ENCODE data around the gene RHBG. TPM values are rescaled to one million over a fixed set of nuclear protein-coding genes. Genes with fewer than 3 reads are reported as not detected.

The RHBG gene
- total and polyA plus RNA-seq, 8 donors: 2.2 to 4.9 (median 3.5) TPM; not detected in 2

DNA sequence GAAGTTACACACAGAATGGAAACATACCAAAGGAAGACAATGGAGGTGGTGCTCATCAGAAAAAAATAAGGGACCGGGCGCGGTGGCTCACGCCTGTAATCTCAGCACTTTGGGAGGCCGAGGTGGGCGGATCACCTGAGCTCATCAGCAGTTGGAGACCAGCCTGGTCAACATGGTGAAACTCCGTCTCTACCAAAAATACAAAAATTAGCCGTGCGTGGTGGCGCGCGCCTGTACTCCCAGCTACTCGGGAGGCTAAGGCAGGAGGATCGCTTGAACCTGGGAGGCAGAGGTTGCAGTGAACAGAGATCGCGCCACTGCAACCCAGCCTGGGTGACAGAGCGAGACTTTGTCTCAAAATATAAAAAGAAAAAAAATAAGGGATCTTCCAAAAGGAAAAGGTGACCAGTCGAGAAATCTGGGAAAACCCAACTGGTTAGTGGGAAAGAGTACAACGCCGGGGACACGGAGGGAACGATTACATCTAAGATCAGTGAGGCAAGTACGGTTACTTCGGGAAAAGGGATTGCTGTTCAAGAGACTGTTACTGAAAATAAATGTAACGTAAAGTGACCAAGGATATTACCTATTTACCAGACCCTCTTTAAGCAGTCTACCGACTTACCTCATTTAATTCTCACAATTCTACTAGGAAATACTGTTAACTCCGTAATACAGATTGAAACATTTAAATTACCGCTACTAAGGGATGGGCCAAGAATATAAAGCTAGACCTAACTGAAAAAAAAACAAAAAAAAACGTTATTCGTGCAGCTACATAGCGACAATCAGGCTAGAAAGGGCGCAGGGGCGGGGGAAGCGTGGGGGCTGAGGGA, 31.7 kb upstream of the RHBG start:
- peak overlapping the region; percentile 86 for H3K27ac ChIP-seq
- peaks cover 12 to 20% of the 10 kb centered on the region in 2 donors for H3K4me1 ChIP-seq
- intact Hi-C loops (cut with DNase I): no loop called here
- no peaks in the 10 kb centered on the region for H3K27me3 ChIP-seq
- DNase-seq (no peak), ATAC-seq (no peak)
- H3K9me3 ChIP-seq: no peaks in the 10 kb centered on the region
- peak overlapping the region; percentile 78 to 92 for H3K4me3 ChIP-seq
- H3K36me3 ChIP-seq: peaks cover 5 to 34% of the 10 kb centered on the region in 2 donors
- TF ChIP-seq CTCF (IDR thresholded peaks at IDR 0.05): no peak

GRCh38 chr1:156337888-156338179, 31.2 kb upstream of the RHBG start:
- peak; percentile 2 for ATAC-seq

DNA sequence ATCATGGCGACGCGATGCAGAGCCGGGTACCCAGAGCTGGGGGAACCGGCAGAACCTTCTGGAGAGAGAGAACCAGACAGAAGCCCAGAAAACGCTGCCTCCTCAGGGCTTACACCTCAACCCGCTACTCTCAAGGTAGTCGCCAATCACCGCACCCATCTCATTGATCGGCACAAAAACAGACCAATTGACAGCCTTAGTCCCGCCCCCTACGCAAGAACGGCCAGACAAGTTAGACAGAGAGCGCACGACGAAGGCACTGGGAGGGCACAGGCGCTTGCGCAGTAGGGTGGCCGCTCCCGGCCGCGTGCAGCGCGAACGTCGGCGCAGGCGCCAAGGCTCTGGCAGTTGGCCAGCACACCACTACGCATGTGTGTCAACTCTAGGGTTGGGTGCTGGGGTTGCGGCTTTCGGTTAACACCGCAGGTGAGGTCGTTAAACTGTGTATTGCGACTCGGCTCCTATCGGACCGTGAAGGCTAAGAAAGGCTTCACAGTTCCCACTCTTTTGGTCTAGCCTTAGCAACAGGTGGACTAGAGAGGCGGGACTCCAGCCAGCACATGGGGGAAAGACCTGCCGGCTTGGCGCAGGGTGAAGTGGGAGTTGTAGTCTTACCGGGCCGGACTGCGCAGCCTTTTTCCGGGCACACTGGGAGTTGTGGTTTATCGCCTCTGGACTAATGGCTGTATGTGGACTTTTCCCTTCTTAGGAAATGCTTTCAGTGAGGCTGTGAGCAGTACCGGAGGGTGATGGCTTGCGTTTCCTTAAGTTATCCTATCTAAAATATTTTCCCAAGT, 30.6 kb upstream of the RHBG start, which contains the start of the genes CCT3 and TSACC:
Gene CCT3 (minus strand): TSS at position 113 of the 797 bp plus-strand sequence. CDS start 108 bp downstream, at position 5.
Gene TSACC (plus strand): TSS at position 347 of the 797 bp plus-strand sequence. CDS start 1,232 bp downstream, outside the sequence.
- no peak for TF ChIP-seq CTCF (IDR thresholded peaks at IDR 0.05)
- DNase-seq (peak; percentile 98 to 100 (median 100)), ATAC-seq (peak; percentile 97)
- Histone ChIP-seq H3K36me3 (peaks cover 0 to 23% of the 10 kb centered on the region in 2 donors), H3K9me3 (no peaks in the 10 kb centered on the region), H3K4me3 (peak within 1 kb of the TSS; percentile 78 to 92), H3K4me1 (peaks cover 12 to 20% of the 10 kb centered on the region in 2 donors), H3K27me3 (no peaks in the 10 kb centered on the region), H3K27ac (peak within 1 kb of the TSS; percentile 86)
- intact Hi-C loops (cut with DNase I): no loop called here

More at GRCh38 chr1:156337888-156338179, 31.2 kb upstream of the RHBG start:
- peak overlapping the region; percentile 78 to 92 for H3K4me3 ChIP-seq
- peaks cover 12 to 20% of the 10 kb centered on the region in 2 donors for H3K4me1 ChIP-seq
- no peaks in the 10 kb centered on the region for H3K9me3 ChIP-seq
- H3K27me3 ChIP-seq: no peaks in the 10 kb centered on the region
- peaks cover 1 to 28% of the 10 kb centered on the region in 2 donors for H3K36me3 ChIP-seq
- intact Hi-C loops (cut with DNase I): no loop called here
- TF ChIP-seq CTCF (IDR thresholded peaks at IDR 0.05): no peak
- DNase-seq: no peak
- H3K27ac ChIP-seq: peak overlapping the region; percentile 86

GRCh38 chr1:156342166-156342955, 26.6 kb upstream of the RHBG start:
- TF ChIP-seq CTCF (IDR thresholded peaks at IDR 0.05): no peak

More at GRCh38 chr1:156342166-156342955, 26.6 kb upstream of the RHBG start:
- Histone ChIP-seq H3K36me3 (no peaks in the 10 kb centered on the region), H3K9me3 (no peaks in the 10 kb centered on the region), H3K4me1 (peaks cover 0 to 2% of the 10 kb centered on the region in 2 donors), H3K27me3 (peaks cover 0 to 3% of the 10 kb centered on the region in 2 donors), H3K4me3 (no peak overlapping the region), H3K27ac (no peak overlapping the region)
- ATAC-seq: no peak
- intact Hi-C loops (cut with DNase I): no loop called here
- DNase-seq: no peak

Measured in left lung (tissue), 10 donors.